A673 (cell line): ENCODE data around the gene ETV6. TPM values are rescaled to one million over a fixed set of nuclear protein-coding genes. Genes with fewer than 3 reads are reported as not detected.

Source experiments
- BruUV-seq: library from RNA; stranded (reverse); fragments of 400-500 nt; replicated peaks from 2 replicates; lab custom pipeline; 2021; lab: Mats Ljungman, UMichigan
- CTCF ChIA-PET: fragments of 300-600 bp; sonication (Branson Sonifier 250); formaldehyde crosslinking; loops from one replicate; lab custom pipeline; 2022; ENCODE audit warnings: antibody characterized with exemption; lab: Charles Lee
- POLR2A ChIA-PET: fragments of 300-600 bp; sonication (Branson Sonifier 250); formaldehyde crosslinking; loops from one replicate; lab custom pipeline; 2022; ENCODE audit warnings: antibody characterized with exemption; ENCODE audit not compliant: low non-redundant PET; lab: Charles Lee
- DNase-seq: peaks from one replicate; pipeline ENCODE4 v3.0.0-alpha.2; 2015; ENCODE audit warnings: low spot score
- H3K27ac ChIP-seq: fragments of 200-600 bp; sonication (generic); 2 replicates; pipeline ENCODE4 v1.5.1; 2016; ENCODE audit warnings: mixed run types, low read depth, mild to moderate bottlenecking, mixed read lengths, antibody characterized with exemption, low read length; ENCODE audit not compliant: poor library complexity, severe bottlenecking
- H3K27me3 ChIP-seq: fragments of 200-600 bp; sonication (generic); replicated peaks from 2 replicates; pipeline ENCODE4 v1.6.1; 2017; ENCODE audit warnings: mixed run types, low read depth, mild to moderate bottlenecking, mixed read lengths, antibody characterized with exemption, low read length; ENCODE audit not compliant: insufficient read depth, poor library complexity
- H3K36me3 ChIP-seq: fragments of 200-600 bp; sonication (generic); 2 replicates; pipeline ENCODE4 v1.6.1; 2016; ENCODE audit warnings: mixed run types, mild to moderate bottlenecking, mixed read lengths, antibody characterized with exemption, low read length; ENCODE audit not compliant: insufficient read depth, poor library complexity, severe bottlenecking
- H3K4me1 ChIP-seq: fragments of 200-600 bp; sonication (generic); 2 replicates; pipeline ENCODE4 v1.6.1; 2017; ENCODE audit warnings: mixed run types, mild to moderate bottlenecking, mixed read lengths, antibody characterized with exemption, low read length; ENCODE audit not compliant: insufficient read depth, poor library complexity, severe bottlenecking
- H3K4me3 ChIP-seq: fragments of 200-600 bp; sonication (generic); 2 replicates; pipeline ENCODE4 v1.5.1; 2016; ENCODE audit warnings: low read depth, mixed run types, mild to moderate bottlenecking, mixed read lengths, low read length; ENCODE audit not compliant: poor library complexity, severe bottlenecking
- H3K9me3 ChIP-seq: fragments of 200-600 bp; sonication (generic); 2 replicates; pipeline ENCODE4 v1.6.1; 2016; ENCODE audit warnings: mixed run types, low read depth, mild to moderate bottlenecking, mixed read lengths, antibody characterized with exemption, low read length; ENCODE audit not compliant: poor library complexity, severe bottlenecking
- EZH2 ChIP-seq: fragments of 200-600 bp; sonication (generic); IDR thresholded peaks from 2 replicates; pipeline ENCODE4 v1.6.1; 2017; ENCODE audit warnings: borderline replicate concordance, low read depth, mild to moderate bottlenecking, mixed read lengths, antibody characterized with exemption, low read length; ENCODE audit not compliant: poor library complexity, severe bottlenecking
- intact Hi-C: fragments of 100-400 bp; cut with micrococcal nuclease; formaldehyde crosslinking; loops from one replicate; pipeline ENCODE4 v1.10.0; 2022; ENCODE audit not compliant: unreplicated experiment
- total RNA-seq: library from RNA; stranded (reverse); gene quantifications from 2 replicates; pipeline ENCODE4 v1.2.3, GENCODE V29; 2021
- TF ChIP-seq, protein P1 (sequence below): fragments of 300-800, 200-600 bp; sonication (generic); conservative IDR thresholded peaks from 2 replicates; pipeline ENCODE4 v1.5.1; 2017; ENCODE audit warnings: low read depth, mild to moderate bottlenecking, antibody characterized with exemption, low read length, moderate library complexity, mixed read lengths

Gene ETV6
- total RNA-seq, 1 experiment from 2014 or later: 32.4 TPM

DNA sequence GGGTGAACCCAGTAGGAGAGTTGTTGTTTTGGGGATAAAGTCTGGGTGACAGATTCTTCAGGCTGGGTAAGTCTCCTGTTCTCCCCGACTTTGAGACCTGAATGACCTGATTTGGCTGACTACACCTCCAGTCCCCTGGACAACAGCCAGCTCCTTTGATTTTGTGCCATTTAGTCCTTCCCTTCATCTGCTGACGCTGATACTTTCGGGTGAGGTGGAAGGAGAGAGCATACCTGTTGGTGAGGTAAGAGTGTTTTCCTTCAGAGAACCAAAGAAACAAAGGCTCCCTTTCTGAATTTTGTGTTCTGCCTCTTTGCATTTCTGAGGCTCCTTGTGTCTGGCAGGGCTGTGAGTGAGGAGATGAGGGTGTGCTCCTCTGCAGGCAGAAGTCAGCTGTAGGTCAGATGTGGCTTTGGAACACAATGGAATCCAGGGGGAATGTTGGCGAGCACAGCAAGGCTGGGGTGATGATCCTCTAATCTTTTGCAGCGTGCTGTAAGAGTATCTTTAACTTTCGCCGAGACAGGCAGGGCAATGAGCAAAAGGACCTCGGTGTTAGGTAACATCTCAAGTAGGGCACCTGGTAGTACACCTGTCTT is 12.1 kb downstream of the ETV6 start:
- TF ChIP-seq, protein P1, sequence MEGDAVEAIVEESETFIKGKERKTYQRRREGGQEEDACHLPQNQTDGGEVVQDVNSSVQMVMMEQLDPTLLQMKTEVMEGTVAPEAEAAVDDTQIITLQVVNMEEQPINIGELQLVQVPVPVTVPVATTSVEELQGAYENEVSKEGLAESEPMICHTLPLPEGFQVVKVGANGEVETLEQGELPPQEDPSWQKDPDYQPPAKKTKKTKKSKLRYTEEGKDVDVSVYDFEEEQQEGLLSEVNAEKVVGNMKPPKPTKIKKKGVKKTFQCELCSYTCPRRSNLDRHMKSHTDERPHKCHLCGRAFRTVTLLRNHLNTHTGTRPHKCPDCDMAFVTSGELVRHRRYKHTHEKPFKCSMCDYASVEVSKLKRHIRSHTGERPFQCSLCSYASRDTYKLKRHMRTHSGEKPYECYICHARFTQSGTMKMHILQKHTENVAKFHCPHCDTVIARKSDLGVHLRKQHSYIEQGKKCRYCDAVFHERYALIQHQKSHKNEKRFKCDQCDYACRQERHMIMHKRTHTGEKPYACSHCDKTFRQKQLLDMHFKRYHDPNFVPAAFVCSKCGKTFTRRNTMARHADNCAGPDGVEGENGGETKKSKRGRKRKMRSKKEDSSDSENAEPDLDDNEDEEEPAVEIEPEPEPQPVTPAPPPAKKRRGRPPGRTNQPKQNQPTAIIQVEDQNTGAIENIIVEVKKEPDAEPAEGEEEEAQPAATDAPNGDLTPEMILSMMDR: no peak
- TF ChIP-seq EZH2: no peak
- DNase-seq: no peak
- no peaks in the 10 kb centered on the region for H3K9me3 ChIP-seq
- H3K4me1 ChIP-seq: peaks cover 23% of the 10 kb centered on the region
- POLR2A ChIA-PET: no interaction called here
- intact Hi-C loops: no loop called here
- CTCF ChIA-PET: no interaction called here
- no peak overlapping the region for H3K27ac ChIP-seq
- no peaks in the 10 kb centered on the region for H3K36me3 ChIP-seq
- H3K4me3 ChIP-seq: no peak overlapping the region
- BruUV-seq: no TSS peak
- no peaks in the 10 kb centered on the region for H3K27me3 ChIP-seq

GRCh38 chr12:11662369-11662768 is 12.9 kb downstream of the ETV6 start:
- DNase-seq: no peak
- Histone ChIP-seq H3K4me1 (peaks cover 15% of the 10 kb centered on the region), H3K27ac (no peak overlapping the region), H3K36me3 (no peaks in the 10 kb centered on the region), H3K9me3 (no peaks in the 10 kb centered on the region), H3K27me3 (no peaks in the 10 kb centered on the region), H3K4me3 (no peak overlapping the region)
- intact Hi-C loops: no loop called here
- POLR2A ChIA-PET: no interaction called here
- no peak for TF ChIP-seq EZH2
- TF ChIP-seq, protein P1: no peak
- BruUV-seq: no TSS peak
- CTCF ChIA-PET: interaction anchor here (0.5 kb wide), 1 partner anchor 176 kb away, joined by 3 read pairs; no protein-coding TSS in a partner anchor

- Histone ChIP-seq H3K4me1 (peaks cover 13% of the 10 kb centered on the region), H3K36me3 (no peaks in the 10 kb centered on the region), H3K4me3 (no peak overlapping the region), H3K9me3 (no peaks in the 10 kb centered on the region), H3K27me3 (no peaks in the 10 kb centered on the region), H3K27ac (no peak overlapping the region)
- BruUV-seq: no TSS peak
- ChIA-PET POLR2A (no interaction called here), CTCF (interaction anchor here (0.5 kb wide), 1 partner anchor 175 kb away, joined by 3 read pairs; no protein-coding TSS in a partner anchor)
- DNase-seq: no peak
- TF ChIP-seq, protein P1: no peak
- no peak for TF ChIP-seq EZH2
- intact Hi-C loops: no loop called here
Observed at GRCh38 chr12:11663130-11663529, 13.7 kb downstream of the ETV6 start.
